GM12873 (cell line): ENCODE measurements around the gene IL17RA.

Source experiments
- TF ChIP-seq, protein P1 (sequence below): IDR thresholded peaks from 2 replicates; pipeline ENCODE4 v1.5.1; 2012; ENCODE audit warnings: low read depth, mild to moderate bottlenecking, moderate library complexity, low read length, control low read depth; ENCODE audit not compliant: insufficient read depth; ENCODE audit errors: missing control alignments

IL17RA gene

DNA sequence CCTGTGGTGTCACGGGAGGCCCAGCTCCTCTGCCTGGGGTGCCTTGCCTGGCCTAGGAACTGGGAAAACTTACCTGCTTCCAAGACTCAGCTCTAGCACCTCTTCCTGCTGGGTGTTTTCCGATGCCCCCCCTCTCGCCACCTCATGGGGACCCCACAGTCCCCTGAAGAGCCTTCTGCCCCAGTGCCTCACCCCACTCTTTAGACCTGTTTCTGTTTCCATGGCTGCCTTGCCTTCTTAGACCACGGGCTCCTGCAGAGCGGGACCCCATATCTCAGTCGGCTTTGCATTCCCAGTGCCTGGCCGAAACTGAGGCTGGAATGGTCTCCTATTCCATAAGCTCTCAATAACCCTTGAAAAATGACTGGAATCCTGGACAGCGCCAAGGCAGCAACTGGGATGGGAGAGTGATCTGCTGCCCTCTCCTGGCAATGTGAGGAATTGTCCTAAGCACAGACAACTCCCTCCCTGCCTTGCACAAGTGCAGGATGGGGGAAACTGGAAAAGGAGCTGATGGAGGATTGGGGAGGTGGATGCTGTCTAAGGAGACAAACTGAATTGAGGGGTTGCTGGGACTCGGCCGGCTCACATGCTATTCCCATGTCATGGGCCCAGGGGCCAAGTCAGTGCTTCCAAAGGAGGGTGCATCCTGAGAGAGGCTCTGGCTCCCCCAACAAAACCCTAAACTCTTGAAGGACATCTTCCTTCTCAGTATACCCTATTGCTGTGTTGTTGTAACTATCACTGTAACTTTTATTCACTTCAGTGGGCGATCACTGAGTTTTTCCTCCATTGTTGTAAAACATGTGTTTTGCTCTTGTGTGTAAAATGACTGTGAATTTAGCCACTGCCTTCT, 26.6 kb upstream of the IL17RA start:
- TF ChIP-seq, protein P1, sequence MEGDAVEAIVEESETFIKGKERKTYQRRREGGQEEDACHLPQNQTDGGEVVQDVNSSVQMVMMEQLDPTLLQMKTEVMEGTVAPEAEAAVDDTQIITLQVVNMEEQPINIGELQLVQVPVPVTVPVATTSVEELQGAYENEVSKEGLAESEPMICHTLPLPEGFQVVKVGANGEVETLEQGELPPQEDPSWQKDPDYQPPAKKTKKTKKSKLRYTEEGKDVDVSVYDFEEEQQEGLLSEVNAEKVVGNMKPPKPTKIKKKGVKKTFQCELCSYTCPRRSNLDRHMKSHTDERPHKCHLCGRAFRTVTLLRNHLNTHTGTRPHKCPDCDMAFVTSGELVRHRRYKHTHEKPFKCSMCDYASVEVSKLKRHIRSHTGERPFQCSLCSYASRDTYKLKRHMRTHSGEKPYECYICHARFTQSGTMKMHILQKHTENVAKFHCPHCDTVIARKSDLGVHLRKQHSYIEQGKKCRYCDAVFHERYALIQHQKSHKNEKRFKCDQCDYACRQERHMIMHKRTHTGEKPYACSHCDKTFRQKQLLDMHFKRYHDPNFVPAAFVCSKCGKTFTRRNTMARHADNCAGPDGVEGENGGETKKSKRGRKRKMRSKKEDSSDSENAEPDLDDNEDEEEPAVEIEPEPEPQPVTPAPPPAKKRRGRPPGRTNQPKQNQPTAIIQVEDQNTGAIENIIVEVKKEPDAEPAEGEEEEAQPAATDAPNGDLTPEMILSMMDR: peak; percentile 96

DNA sequence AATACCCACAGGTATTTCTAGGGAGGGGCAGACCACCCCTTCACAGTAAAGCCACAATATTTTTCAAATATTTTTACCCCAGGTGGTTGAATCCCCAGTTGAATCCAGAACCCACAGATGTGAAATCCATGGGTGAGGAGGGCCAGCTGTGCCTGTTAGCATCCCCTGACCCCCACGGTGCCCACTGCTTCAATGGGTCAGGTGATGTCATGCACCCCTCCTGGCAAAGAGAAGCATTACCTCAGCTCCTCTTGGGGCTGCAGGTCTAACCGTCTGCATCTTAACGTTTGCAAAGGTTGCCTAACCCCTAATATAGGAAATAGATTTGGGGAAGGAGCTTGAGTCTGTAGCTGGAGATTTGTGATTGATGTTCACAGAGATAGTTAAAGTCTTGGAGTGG, 24.7 kb upstream of the IL17RA start:
- TF ChIP-seq, protein P1: no peak

DNA sequence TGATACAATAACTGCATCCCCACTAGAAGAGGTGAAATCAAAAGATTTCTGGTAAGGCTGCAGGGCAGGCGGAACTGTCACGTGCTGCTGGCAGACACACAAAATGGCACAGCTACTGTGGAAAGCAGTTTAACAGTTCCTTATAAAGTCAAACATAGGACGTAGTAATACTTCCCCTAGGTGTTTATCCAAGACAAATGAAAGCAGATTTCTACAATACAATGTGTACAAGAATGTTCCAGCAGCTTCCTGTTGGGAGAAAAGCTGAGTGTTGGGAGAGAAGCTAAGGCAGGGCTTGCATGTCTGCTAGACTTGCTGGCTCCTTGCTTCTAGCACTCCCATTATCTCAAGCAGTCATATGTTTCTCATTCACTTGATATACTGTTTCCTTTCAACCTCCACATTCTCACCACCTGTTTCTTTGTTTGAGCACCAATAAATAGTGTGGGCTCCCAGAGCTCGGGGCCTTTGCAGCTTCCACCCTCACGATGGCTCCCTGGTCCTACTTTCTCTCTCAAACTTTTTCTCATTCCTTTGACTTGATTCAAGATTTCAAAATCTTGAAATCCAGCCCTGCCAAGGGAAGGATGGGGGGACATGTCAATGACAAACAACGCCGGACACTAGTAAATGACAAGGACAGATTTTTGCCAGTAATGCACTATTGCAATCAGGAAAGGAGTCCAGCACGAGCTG, 21.2 kb upstream of the IL17RA start:
- TF ChIP-seq, protein P1: no peak

DNA sequence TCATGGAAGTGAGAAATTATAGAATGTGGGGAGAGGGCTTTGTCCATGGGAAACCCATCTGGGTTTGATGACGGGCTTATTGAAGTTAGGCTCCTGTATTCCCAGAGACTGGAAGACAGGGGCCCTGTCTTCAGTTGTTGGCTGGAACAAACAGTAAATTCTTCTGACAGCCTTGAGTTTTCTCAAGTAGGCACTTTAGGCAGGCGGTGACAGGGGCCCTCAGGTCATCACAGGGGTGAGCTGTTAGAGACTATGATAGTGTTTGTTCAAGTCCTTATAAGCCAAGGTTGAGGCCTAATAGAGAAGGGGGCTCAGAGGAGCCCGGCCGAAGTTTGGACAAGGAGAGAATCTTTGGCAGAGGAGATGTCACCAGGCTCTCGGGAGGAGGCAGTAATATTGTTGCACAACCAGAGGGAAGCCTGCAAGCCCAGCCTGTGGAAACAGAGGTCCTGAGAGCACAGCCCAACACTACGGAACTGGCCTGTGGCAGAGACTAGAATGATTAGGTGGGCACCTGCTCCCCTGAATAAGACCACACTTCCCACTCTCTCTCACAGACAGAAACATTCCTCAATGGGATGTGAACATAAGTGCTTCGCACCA, 20.2 kb upstream of the IL17RA start:
- TF ChIP-seq, protein P1: no peak

DNA sequence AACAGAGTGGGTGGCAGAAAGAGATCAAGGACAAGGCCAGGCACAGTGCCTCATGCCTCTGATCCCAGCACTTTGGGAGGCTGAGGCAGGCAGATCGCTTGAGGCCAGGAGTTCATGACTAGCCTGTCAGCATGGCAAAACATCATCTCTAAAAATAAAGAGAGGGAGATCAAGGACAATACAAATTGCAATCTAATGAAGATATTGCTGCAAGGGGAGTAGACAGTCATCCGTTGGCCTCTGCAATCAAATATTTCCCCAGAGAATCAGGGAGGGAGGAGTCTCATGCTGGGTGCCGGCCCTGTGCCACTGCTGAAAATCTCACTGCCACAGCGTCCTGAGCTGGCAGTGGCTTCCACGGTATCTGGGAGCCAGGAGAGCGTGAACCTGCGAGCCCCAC, 19.4 kb upstream of the IL17RA start:
- TF ChIP-seq, protein P1: no peak

DNA sequence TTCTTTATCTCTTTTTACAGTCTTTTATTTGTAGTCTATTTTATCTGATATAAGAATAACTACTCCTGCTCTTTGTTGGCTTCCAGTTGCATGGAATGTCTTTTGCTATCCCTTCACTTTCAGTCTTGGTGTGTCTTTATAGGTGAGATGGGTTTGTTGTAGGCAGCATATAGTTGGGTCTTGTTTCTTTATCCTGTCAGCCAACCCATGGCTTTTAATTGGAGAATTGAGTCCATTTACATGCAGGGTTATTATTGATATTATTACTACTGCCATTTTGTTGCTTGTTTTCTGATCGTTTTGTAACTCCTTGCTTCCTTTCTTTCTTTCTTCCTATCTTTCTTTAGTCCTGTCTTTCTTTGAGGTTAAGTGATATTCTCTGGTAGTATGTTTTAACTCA, 11.9 kb upstream of the IL17RA start:
- TF ChIP-seq, protein P1: no peak

DNA sequence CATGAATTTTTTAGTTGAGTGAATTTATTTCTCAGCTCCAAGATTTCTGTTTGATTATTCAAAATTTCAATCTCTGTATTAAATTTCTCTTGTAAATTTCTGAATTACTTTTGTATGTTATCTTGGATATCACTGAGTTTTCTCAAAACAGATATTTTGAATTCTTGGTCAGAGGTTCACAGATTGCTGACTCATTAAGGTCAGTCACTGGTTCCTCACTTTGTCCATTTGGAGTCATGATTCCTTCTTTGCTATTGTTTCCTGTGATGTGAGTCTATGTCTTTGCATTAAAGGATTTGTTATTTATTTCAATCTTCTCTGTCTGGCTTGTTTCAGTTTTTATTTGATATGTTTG, 10.2 kb upstream of the IL17RA start:
- TF ChIP-seq, protein P1: no peak
